Right atrium auricular region (tissue), 2 donors: ENCODE data around the gene TMEM255B. TPM values are rescaled to one million over a fixed set of nuclear protein-coding genes. Genes with fewer than 3 reads are reported as not detected.

ENCODE experiments used
- DNase-seq: peaks from one replicate; pipeline ENCODE4 v3.0.0-alpha.2; 2019; ENCODE audit warnings: low spot score
- H3K27ac ChIP-seq, 2 donors: fragments of 200-600 bp; sonication (generic); 1 replicate in 1 of 2; 2 replicates in 1 of 2; pipeline ENCODE4 v1.5.1; 2016 to 2019
- H3K27me3 ChIP-seq, 2 donors: fragments of 200-600 bp; sonication (generic); one replicate each; pipeline versions ENCODE4 v1.5.1 to v1.6.0; 2017 to 2019
- H3K36me3 ChIP-seq: fragments of 200-600 bp; sonication (generic); one replicate; pipeline ENCODE4 v1.5.1; 2016
- H3K4me1 ChIP-seq, 2 donors: fragments of 200-600 bp; sonication (generic); one replicate each; pipeline versions ENCODE4 v1.5.1 to v1.6.0; 2017 to 2019
- H3K4me3 ChIP-seq, 2 donors: fragments of 200-600 bp; sonication (generic); 1 replicate in 1 of 2; 2 replicates in 1 of 2; pipeline ENCODE4 v1.5.1; 2017 to 2019; ENCODE audit warnings: mild to moderate bottlenecking in 1 of 2, moderate library complexity in 1 of 2
- H3K9me3 ChIP-seq, 2 donors: fragments of 200-600 bp; sonication (generic); one replicate each; pipeline ENCODE4 v1.5.1; 2019
- CTCF ChIP-seq, 2 donors: fragments of 200-600 bp; sonication (generic); IDR thresholded peaks; one replicate each; pipeline ENCODE4 v1.5.1; 2019; ENCODE audit warnings: antibody characterized with exemption in 2 of 2
- total RNA-seq, 2 donors: library from RNA; depleted of rRNA; stranded (reverse); fragments of >200 nt; gene quantifications; one replicate each; pipeline ENCODE4 v1.1.0, GENCODE V29; 2016

TMEM255B gene
- total RNA-seq, 2 donors from 2014 or later = 5.2 to 6.0 TPM

DNA sequence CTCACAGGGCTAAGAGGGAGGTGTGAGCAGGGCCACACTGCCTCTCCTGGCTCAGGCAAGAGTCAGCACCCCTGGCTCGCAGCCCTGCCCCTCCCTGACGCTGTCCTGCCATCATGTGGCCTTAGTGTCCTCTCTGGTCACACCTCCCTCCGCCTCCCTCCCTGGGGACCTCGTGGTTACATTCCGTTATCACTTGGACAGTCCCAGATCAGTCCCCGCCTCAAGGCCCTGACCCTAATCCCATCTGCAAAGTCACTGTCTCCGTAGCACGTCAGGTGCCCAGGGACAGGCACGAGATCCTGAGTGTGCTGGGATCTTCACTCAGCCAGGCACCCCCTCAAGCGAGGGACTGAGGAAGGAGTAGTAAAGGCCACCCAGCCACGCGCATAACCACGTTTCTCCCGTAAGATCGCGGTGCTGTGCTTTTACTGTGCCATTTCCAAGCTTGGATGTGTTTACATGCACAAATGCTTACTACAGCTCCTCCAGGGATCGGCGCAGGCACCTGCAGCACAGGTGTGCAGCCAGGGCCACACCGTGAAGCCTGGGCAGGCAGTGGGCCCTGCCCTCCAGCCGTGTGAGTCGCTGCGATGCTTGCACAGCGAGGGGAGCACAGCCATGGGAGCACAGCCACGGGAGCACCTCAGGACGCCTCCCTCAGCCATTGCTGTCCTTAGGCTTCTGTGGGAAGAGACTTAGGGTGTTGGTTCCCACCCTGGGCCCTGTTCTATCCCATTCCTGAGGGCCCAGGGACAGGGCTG lies 10.7 kb upstream of the TMEM255B start:
- Histone ChIP-seq H3K36me3 (no peaks in the 10 kb centered on the region), H3K27ac (peak overlapping the region; percentile 76 to 83), H3K4me1 (peaks cover 0 to 11% of the 10 kb centered on the region in 2 donors), H3K9me3 (no peaks in the 10 kb centered on the region), H3K27me3 (no peaks in the 10 kb centered on the region), H3K4me3 (no peak overlapping the region)
- no peak for DNase-seq
- no peak for TF ChIP-seq CTCF (IDR thresholded peaks at IDR 0.05)

DNA sequence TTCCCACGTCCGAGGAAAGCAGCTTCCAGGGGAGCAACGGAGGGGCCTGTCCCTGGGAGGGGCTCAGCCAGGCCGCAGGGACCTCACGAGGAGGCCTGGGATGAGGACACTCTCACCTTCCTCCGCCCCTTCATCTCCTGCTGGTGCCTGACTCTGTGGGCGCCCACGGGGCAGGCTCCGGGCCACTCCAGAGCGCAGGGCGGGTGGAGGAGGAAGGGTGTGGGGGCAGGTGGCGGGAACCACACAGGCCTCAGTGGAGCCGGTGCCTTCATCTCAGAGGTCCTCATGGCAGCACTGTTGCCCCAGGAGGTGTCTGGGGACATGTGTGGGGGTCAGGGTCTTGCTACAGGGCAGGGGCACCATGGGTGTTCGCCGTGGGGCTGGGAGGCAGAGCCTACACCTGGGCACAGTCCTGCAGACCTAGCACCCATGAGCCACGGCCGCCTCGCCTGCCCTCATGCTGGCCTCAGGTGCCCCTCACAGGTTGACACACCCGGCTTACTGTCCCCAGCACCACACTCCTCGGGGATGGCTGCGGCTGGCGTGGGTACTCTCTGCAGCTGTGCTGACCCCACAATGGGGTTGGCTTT lies 10.1 kb upstream of the TMEM255B start:
- no peak for TF ChIP-seq CTCF (IDR thresholded peaks at IDR 0.05)
- Histone ChIP-seq H3K9me3 (no peaks in the 10 kb centered on the region), H3K27ac (peak overlapping the region; percentile 74 to 83), H3K27me3 (no peaks in the 10 kb centered on the region), H3K4me3 (no peak overlapping the region), H3K4me1 (peaks cover 0 to 11% of the 10 kb centered on the region in 2 donors), H3K36me3 (no peaks in the 10 kb centered on the region)
- no peak for DNase-seq

DNA sequence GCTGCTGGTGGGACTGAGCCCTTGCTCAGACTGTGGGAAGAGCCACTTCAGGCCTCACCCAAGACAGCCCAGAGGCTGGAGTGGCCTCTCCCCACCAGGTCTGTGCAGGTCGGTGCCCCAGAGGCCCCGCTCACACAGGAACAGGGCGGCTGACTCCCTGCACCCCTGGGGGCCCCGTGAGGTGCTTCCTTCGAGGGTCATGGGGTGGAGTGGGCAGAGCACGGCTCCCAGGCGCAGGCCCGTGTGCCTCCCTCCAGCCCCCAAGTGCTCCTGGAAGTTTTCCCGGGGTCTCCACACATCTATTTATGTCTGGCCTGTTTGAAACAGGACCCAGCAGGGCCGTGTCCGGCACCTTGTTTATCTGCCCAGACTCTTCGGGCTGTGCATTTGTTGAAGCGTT lies 9.5 kb upstream of the TMEM255B start:
- Histone ChIP-seq H3K27ac (peak overlapping the region in 1 of 2 donors; percentile 74), H3K9me3 (no peaks in the 10 kb centered on the region), H3K4me3 (no peak overlapping the region), H3K4me1 (peaks cover 0 to 11% of the 10 kb centered on the region in 2 donors), H3K36me3 (no peaks in the 10 kb centered on the region), H3K27me3 (no peaks in the 10 kb centered on the region)
- DNase-seq = no peak
- no peak for TF ChIP-seq CTCF (IDR thresholded peaks at IDR 0.05)

GRCh38 chr13:113749967-113750366 lies 9.1 kb upstream of the TMEM255B start:
- DNase-seq = no peak
- TF ChIP-seq CTCF (IDR thresholded peaks at IDR 0.05) = no peak

DNA sequence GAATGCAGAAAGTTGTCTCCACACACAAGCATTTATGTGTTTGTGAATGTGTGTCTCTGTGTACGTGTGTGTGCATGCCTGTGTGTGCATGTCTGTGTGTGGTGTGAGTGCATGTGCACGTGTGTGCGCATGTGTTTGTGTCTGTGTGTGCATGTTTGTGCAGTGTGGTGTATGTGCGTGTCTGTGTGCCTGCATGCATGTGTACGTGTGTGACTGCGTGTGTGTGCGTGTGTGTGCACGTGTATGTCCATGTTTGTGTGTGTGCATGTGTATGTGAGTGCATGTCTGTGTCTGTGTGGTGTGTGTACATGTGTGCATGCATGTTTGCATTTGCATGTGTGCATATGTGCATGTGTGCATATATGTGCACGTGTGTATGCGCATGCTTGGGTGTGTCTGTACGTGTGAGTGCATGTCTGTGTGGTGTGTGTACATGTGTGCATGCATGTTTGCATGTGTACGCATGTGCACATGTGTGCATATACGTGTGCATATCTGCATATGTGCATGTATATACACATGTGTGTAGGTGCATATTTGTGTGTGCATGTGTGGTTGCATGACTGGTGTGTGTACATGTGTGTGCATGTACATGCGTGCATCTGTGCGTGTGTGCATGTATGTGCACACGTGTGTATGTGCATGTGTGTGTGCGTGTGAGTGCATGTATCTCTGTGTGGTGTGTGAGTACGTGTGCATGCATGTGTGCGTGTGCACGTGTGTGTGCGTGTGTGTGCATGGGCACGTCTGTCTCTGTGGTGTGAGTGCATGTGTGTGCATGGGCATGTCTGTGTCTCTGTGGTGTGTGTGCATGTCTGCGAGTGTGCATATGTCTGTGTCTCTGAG lies 8.2 kb upstream of the TMEM255B start:
- Histone ChIP-seq H3K36me3 (no peaks in the 10 kb centered on the region), H3K9me3 (no peaks in the 10 kb centered on the region), H3K4me1 (peaks cover 0 to 11% of the 10 kb centered on the region in 2 donors), H3K4me3 (no peak overlapping the region), H3K27me3 (no peaks in the 10 kb centered on the region), H3K27ac (no peak overlapping the region)
- DNase-seq = no peak
- no peak for TF ChIP-seq CTCF (IDR thresholded peaks at IDR 0.05)

More at GRCh38 chr13:113749967-113750366, 9.1 kb upstream of the TMEM255B start:
- Histone ChIP-seq H3K36me3 (no peaks in the 10 kb centered on the region), H3K27ac (peak overlapping the region in 1 of 2 donors; percentile 74), H3K4me1 (peaks cover 0 to 11% of the 10 kb centered on the region in 2 donors), H3K9me3 (no peaks in the 10 kb centered on the region), H3K27me3 (no peaks in the 10 kb centered on the region), H3K4me3 (no peak overlapping the region)
